Stimulated activated naive CD8-positive, alpha-beta T cell treated with anti-CD3 and anti-CD28 coated beads, Interleukin-15, amount 100 ng/mL, for 72 hours (primary cell): ENCODE measurements around the gene CDR2.
"Not testable (repeated sequence)": the region's sequence is repeated elsewhere in the genome, so short reads cannot be mapped to it uniquely, and the experiment has no call there.

Experiments
- ATAC-seq: fragments of 150-1000 bp; cut with Tn5 transposase; 2 replicates; pipeline ENCODE4 v1.10.0; 2021; ENCODE audit warnings: mild to moderate bottlenecking, moderate library complexity
- DNase-seq, 2 donors: peaks; one replicate each; pipeline ENCODE4 v3.0.0; 2021 to 2022
- H3K27ac Mint-ChIP-seq, 2 donors: one replicate each; pipeline ENCODE4 v1.8.0; 2022; ENCODE audit warnings: mild to moderate bottlenecking in 2 of 2, mixed read lengths in 2 of 2, moderate library complexity in 2 of 2
- H3K27me3 Mint-ChIP-seq: one replicate; pipeline ENCODE4 v1.8.0; 2022; ENCODE audit warnings: mixed read lengths
- H3K4me1 Mint-ChIP-seq: one replicate; pipeline ENCODE4 v1.8.0; 2022; ENCODE audit warnings: mild to moderate bottlenecking, mixed read lengths
- H3K4me3 Mint-ChIP-seq, 2 donors: one replicate each; pipeline ENCODE4 v1.8.0; 2022; ENCODE audit warnings: mild to moderate bottlenecking in 2 of 2, mixed read lengths in 2 of 2, moderate library complexity in 1 of 2
- H3K9me3 Mint-ChIP-seq, 2 donors: one replicate each; pipeline ENCODE4 v1.8.0; 2022; ENCODE audit warnings: mixed read lengths in 2 of 2

The CDR2 gene

GRCh38 chr16:22315979-22316378 is 58.4 kb downstream of the CDR2 start:
- Mint-ChIP-seq H3K9me3 (no peaks in the 10 kb centered on the region), H3K4me1 (peaks cover 10% of the 10 kb centered on the region), H3K4me3 (no peak overlapping the region), H3K27ac (peak overlapping the region in 1 of 2 donors; percentile 71), H3K27me3 (no peaks in the 10 kb centered on the region)
- DNase-seq = no peak
- ATAC-seq = no peak

GRCh38 chr16:22314661-22315626 is 59.5 kb downstream of the CDR2 start:
- no peaks in the 10 kb centered on the region for H3K27me3 Mint-ChIP-seq
- ATAC-seq = no peak
- H3K9me3 Mint-ChIP-seq = no peaks in the 10 kb centered on the region
- no peak overlapping the region for H3K4me3 Mint-ChIP-seq
- H3K27ac Mint-ChIP-seq = peak overlapping the region in 1 of 2 donors; percentile 49
- H3K4me1 Mint-ChIP-seq = peaks cover 4% of the 10 kb centered on the region
- DNase-seq = no peak

GRCh38 chr16:22313876-22314470 is 60.4 kb downstream of the CDR2 start:
- Mint-ChIP-seq H3K4me3 (no peak overlapping the region), H3K9me3 (no peaks in the 10 kb centered on the region), H3K27ac (peak overlapping the region; percentile 20 to 49), H3K27me3 (no peaks in the 10 kb centered on the region), H3K4me1 (peaks cover 4% of the 10 kb centered on the region)
- DNase-seq = no peak
- no peak for ATAC-seq

DNA sequence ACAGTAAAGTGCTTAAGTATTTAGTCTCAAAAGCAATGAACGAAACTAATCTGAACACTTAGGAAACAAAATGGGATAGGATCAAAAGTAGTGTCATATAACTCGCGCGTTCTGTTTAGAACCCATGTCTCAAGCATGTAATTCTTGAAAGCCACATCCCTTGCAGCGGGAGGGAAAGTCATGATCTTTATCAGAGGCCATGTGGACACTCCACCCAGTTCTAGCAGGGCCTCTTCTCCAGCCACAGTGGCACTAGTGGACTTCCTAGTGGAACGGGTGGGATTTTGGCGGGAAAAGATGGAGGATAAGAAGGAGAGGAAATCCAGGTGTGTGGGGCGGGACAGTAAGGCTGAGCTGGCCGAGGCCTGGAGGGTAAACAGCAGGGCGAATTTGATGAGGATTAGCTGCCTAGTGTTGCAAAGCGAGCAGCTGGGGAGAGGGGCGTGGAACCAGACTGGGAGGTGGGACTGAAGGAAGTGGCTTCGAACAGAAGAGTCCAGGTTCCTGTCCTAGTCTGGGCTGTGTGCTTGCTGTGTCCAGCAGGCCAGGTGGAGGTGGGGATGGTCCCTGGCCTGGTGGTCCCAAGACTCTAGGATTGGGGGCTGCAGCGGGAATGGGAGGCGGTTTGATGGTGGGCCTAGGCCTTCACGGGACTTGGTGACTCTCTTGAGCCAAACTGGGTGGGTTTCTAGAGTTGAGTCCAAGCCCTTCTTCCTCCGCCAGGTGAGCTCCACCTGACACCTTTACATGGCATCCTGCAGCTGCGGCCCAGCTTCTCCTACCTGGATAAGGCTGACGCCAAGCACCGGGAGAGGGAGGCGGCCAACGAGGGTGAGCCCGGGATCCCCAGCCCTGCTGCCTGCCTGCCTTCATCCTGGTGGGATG is 61.3 kb downstream of the CDR2 start:
- H3K4me1 Mint-ChIP-seq = peaks cover 4% of the 10 kb centered on the region
- H3K9me3 Mint-ChIP-seq = no peaks in the 10 kb centered on the region
- no peak for DNase-seq
- peak overlapping the region; percentile 7 to 19 for H3K27ac Mint-ChIP-seq
- H3K27me3 Mint-ChIP-seq = no peaks in the 10 kb centered on the region
- H3K4me3 Mint-ChIP-seq = no peak overlapping the region
- no peak for ATAC-seq

DNA sequence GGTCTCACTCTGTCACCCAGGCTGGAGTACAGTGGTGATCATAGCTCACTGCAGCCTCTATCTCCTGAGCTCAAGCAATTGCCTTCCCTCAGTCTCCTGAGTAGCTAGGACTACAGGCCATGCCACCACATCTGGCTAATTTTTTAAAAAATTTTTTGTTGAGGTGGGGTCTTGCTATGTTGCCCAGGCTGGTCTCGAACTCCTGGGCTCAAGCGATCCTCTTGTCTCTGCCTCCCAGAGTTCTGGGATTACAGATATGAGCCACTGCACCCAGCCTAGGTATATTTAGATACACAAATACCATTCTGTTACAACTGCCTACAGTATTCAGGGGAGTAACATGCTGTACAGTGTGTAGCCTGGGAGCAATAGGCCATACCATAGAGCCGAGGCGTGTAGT is 62.9 kb downstream of the CDR2 start:
- ATAC-seq = no peak
- peak overlapping the region in 1 of 2 donors; percentile 34 for H3K27ac Mint-ChIP-seq

DNA sequence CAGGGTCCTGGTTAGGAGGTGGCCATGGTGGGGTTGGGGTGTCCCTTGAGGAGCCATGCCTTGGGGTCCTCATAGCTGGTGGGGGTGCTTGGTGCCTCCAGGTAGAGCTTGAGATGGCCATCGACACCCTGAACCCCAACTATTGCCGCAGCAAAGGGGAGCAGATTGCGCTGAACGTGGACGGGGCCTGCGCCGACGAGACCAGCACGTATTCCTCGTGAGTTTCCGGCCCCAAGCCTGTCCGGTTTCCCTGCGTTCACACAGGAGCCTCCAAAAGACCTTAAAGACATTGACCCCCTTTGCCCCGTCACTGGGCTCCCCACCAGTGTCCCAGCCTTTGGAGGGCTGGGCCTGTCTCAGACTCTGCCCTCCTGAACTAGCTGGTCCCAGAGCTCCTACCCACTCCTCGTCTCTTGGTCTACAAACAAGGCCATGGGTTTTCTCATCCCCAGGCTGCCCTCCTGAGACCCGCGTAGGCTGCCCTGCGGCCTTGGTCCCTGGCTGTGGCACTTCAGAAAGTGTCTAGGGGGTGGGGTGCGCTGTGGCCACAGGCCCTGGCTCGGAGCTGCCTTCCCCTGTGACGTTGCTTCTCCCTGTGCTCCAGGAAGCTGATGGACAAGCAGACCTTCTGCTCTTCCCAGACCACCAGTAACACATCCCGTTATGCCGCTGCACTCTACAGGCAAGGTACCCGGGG is 65.4 kb downstream of the CDR2 start:
- Mint-ChIP-seq H3K27ac (peak overlapping the region in 1 of 2 donors; percentile 27), H3K27me3 (no peaks in the 10 kb centered on the region), H3K4me1 (peaks cover 6% of the 10 kb centered on the region), H3K9me3 (no peaks in the 10 kb centered on the region), H3K4me3 (no peak overlapping the region)
- ATAC-seq = no peak
- DNase-seq = no peak

More for the DNA sequence above, 62.9 kb downstream of the CDR2 start:
- H3K4me1 Mint-ChIP-seq = no peaks in the 10 kb centered on the region
- DNase-seq = no peak
- H3K27me3 Mint-ChIP-seq = no peaks in the 10 kb centered on the region
- no peak overlapping the region for H3K4me3 Mint-ChIP-seq
- H3K9me3 Mint-ChIP-seq = no peaks in the 10 kb centered on the region

- no peak overlapping the region for H3K4me3 Mint-ChIP-seq
- H3K9me3 Mint-ChIP-seq = no peaks in the 10 kb centered on the region
- H3K27me3 Mint-ChIP-seq = no peaks in the 10 kb centered on the region
- no peak for DNase-seq
- ATAC-seq = no peak
- H3K27ac Mint-ChIP-seq = peak overlapping the region; percentile 67 to 68
- H3K4me1 Mint-ChIP-seq = peaks cover 13% of the 10 kb centered on the region
Observed at GRCh38 chr16:22307838-22308237, 66.6 kb downstream of the CDR2 start.

GRCh38 chr16:22306788-22307187 is 67.6 kb downstream of the CDR2 start:
- no peaks in the 10 kb centered on the region for H3K27me3 Mint-ChIP-seq
- DNase-seq (no peak), ATAC-seq (no peak)
- no peaks in the 10 kb centered on the region for H3K9me3 Mint-ChIP-seq
- peak overlapping the region in 1 of 2 donors; percentile 67 for H3K27ac Mint-ChIP-seq
- peaks cover 23% of the 10 kb centered on the region for H3K4me1 Mint-ChIP-seq
- H3K4me3 Mint-ChIP-seq = no peak overlapping the region

DNA sequence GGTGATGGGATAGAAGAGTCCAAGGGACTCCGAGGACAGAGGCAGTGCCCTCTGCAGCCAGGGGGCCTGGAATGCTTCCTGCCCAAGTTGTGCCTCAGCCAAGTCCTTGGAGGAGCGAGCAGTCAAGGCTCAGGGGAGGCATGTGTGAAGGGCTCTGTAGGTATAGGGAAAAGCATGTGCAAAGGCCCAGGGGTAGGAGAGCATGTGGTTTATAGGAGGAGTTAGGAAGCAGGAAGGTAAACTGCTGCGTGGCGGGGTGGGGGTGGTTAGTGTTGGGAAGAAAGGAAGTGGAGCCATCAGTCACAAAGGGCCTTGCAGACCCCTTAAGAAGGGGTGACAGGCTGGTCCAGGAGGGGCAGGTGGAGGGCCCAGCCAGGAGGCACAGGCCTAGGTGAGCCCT is 70.0 kb downstream of the CDR2 start:
- Mint-ChIP-seq H3K27me3 (no peaks in the 10 kb centered on the region), H3K4me3 (no peak overlapping the region), H3K27ac (peak overlapping the region in 1 of 2 donors; percentile 88), H3K9me3 (no peaks in the 10 kb centered on the region), H3K4me1 (peaks cover 42% of the 10 kb centered on the region)
- no peak for DNase-seq
- ATAC-seq = no peak

GRCh38 chr16:22302776-22303363 is 71.5 kb downstream of the CDR2 start:
- Mint-ChIP-seq H3K27ac (peak overlapping the region; percentile 24 to 79), H3K27me3 (no peaks in the 10 kb centered on the region), H3K9me3 (no peaks in the 10 kb centered on the region), H3K4me3 (no peak overlapping the region), H3K4me1 (peaks cover 58% of the 10 kb centered on the region)
- ATAC-seq = no peak
- DNase-seq = no peak

- H3K9me3 Mint-ChIP-seq, ATAC-seq, H3K27me3 Mint-ChIP-seq, H3K4me3 Mint-ChIP-seq, DNase-seq, H3K27ac Mint-ChIP-seq: not testable (repeated sequence)
- peaks cover 70% of the 10 kb centered on the region for H3K4me1 Mint-ChIP-seq
Observed at GRCh38 chr16:22301423-22301822, 73.0 kb downstream of the CDR2 start.

GRCh38 chr16:22300427-22301071 is 73.9 kb downstream of the CDR2 start:
- peak overlapping the region in 1 of 2 donors; percentile 1 for H3K4me3 Mint-ChIP-seq
- peak; percentile 28 to 49 for DNase-seq
- ATAC-seq = no peak
- H3K27ac Mint-ChIP-seq = peak overlapping the region in 1 of 2 donors; percentile 10
- H3K9me3 Mint-ChIP-seq = no peaks in the 10 kb centered on the region
- peaks cover 75% of the 10 kb centered on the region for H3K4me1 Mint-ChIP-seq
- H3K27me3 Mint-ChIP-seq = no peaks in the 10 kb centered on the region

GRCh38 chr16:22299036-22299435 is 75.4 kb downstream of the CDR2 start:
- Mint-ChIP-seq H3K4me3 (peak overlapping the region; percentile 93 to 96), H3K4me1 (peaks cover 70% of the 10 kb centered on the region), H3K27ac (peak overlapping the region; percentile 0 to 100), H3K27me3 (no peaks in the 10 kb centered on the region), H3K9me3 (no peaks in the 10 kb centered on the region)
- no peak for ATAC-seq
- no peak for DNase-seq
